HG02938 (cell line): ENCODE results near the gene NMS.

Experiments
- ATAC-seq: cut with Tn5 transposase; IDR thresholded peaks from one replicate; pipeline ENCODE4 v1.9.1; 2021; ENCODE audit warnings: mild to moderate bottlenecking, moderate library complexity; ENCODE audit not compliant: unreplicated experiment

The NMS gene

DNA sequence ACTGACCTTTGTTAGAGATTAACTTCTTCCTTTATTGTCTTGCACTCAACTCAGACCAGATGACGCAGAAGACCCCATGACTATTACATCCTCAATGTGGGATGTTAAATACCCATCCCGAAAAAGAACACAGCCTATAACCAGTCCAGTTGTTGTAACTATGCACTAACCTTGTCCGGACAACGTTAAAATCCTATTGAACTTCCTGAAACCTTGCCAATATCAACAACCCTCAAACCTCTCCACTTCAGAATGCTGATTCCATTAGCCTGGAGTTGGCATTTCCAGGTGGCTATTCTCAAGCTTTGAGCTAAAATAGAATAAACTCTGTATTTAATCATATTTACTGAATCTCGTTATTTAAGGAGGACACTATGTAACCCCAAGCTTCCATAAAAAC, 13.6 kb downstream of the NMS start:
- ATAC-seq = no peak

DNA sequence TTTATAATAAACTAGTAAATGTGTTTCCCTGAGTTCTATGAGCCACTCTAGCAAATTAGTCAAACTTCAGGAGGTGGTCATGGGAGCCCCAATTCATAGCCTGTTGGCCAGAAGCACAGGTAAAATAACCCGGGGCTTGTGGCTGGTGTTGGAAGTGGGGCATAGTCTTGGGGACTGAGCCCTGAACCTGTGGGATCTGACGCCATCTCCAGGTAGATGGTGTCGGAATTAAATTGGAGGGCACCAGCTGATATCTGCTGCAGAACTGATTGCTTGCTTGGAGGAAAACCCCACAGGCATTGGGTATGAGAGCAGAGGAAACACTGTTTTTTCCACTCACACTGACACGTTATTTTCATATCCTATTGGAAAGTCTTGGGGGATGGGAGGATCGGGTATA, 14.1 kb downstream of the NMS start:
- ATAC-seq = no peak

DNA sequence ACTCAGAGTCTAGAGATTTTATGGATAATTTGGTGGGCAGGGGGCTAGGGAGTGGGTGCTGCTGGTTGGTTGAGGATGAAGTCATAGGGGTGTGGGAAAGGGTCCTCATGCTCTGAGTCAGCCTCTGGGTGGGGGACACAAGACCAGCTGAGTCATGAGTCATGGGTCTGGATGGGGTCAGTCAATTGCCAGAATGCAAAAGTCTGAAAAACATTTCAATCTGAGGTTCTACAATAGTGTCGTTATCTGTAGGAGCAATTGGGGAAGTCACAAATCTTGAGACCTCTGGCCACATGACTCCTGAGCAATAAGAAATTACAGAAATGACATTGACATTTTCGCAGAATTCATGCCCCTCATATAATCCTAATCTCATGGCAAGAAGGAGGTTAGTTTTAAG, 15.1 kb downstream of the NMS start:
- ATAC-seq = no peak

DNA sequence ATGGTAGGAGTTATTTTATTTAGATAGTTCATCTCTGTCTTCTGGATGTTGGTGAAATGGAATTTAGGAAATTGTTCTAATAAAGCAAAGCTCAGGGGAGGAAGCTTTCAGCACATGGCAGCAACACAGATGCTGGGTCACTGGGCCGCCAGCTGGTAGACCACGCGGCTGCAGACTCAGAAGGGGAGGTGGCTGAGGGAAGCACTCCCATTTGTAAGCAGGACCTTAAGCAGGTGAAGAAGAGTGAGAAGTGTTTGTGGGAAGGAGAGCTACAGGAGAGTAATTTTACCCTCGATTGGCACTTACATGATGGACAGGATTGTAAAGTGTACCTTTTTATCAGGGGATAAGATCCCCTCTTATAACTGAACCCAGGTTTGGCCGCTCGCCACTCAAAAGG, 24.4 kb downstream of the NMS start:
- ATAC-seq = no peak

DNA sequence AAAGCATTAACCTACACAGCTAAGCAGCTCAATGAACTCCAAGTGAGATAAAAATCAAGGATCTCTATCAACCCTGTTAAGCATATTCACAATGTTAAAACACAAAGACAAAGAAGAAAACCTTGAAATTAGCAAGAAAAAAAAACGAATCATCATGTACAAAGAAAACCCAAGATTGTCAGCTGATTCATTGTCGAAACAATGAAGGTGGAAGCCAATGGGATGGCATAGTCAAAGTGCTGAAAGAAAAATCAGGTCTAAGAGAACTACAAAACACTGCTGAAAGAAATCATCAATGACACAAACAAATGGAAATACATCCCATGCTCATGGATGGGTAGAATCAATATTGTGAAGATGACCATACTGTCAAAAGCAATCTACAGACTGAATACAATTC, 32.5 kb downstream of the NMS start:
- ATAC-seq = no peak

DNA sequence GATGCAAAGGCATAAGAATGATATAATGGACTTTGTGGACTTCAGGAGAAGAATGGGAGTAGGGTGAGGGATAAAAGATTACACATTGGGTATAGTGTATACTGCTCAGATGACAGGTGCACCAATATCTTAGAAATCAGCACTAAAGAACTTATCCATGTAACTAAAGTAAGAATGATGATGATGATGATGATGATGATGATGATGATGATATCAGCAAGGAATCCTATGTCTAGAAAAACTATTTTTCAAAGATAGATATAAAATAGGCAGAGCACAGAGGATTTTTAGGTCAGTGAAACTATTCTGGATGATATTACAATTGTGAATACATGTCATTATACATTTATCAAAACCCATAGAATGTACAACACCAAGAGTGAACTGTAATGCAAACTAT, 34.3 kb downstream of the NMS start:
- ATAC-seq = no peak

DNA sequence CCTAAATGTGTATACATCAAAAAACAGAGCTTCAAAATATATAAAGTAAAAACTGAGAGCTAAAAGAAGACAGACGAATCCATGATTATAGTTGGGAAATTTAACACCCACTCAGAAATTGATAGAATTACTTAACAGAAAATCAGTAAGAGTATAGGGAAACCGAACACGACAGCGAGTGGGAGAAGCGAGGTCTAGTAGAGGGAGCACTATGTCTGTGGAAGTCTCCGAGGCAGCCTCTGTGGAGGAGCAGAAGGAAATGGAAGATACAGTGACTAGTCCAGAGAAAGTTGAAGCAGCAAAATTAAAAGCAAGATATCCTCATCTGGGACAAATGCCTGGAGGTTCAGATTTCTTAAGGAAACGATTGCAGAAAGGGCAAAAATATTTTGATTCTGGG, 38.8 kb downstream of the NMS start:
- ATAC-seq = no peak

DNA sequence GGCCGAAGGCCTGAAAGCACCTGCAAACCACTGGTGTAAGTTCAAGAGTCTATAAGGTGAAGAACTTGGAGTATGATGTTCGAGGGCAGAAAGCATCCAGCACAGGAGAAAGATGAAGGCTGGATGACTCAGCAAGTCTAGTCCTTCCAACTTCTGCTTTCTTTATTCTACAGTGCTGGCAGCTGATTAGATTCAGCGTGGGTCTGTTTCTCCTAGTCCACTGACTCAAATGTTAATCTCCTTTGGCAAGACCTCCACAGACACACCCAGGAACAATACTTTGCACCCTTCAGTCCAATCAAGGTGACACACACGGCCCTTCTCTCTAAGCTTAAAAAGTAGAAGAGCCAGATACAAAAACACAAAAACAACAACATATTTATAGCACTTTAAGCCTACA, 43.4 kb downstream of the NMS start:
- no peak for ATAC-seq

DNA sequence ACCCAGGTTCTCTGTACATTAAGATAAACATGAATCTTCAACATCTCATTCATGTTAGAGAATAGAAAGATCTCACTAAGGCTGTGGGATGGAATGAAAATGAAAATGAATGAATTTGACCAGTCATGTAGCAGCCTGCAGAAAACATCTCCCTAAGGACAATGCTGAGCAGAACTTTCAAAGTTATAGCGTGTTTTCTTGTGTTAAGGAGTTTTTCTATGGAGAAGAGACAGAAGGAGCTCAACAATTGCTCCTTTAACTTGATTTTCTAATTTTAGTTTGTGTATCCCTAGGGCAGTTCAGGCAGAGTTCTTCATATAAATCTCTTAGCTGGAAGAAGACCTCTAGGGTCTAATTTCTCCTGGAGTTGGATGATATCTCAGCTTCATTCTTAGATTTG, 47.3 kb downstream of the NMS start:
- no peak for ATAC-seq

DNA sequence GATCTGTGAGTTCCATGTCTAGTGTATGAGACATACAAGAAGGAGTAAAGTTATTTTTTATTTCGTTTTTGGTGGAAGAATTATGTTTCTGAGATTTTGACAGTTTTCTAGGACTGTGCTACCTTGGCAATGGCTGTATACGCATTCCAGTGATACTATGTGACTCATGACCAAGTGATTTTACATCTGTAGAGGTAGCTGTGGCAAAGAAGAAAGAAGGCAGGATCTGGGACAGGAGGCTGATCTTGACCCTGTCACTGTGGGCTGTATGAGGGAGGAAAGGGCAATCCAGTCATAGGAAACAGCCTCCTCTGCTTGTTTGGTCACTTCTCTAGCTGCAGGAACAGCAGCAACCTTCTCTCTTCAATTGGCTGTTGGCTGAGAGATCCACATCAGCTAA, 48.5 kb downstream of the NMS start:
- ATAC-seq = no peak

DNA sequence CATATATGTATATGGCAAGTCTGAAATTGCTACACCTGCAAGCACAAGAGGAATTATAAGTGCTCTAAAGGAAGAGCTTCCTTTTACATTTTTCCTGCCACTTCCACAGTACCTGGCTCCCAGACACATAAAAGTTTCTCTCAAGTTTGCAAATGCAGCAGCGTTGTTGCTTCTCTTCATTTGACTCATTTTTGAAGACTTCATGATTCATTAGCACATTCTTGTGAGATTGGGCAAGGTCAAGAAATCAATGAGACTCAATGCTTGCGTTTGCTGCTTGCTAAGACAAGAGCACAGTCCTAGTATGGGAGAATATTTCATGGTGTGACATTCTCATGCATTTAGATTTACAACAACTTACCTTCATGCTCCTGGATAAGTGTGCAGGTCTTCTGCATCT, 49.9 kb downstream of the NMS start:
- no peak for ATAC-seq

DNA sequence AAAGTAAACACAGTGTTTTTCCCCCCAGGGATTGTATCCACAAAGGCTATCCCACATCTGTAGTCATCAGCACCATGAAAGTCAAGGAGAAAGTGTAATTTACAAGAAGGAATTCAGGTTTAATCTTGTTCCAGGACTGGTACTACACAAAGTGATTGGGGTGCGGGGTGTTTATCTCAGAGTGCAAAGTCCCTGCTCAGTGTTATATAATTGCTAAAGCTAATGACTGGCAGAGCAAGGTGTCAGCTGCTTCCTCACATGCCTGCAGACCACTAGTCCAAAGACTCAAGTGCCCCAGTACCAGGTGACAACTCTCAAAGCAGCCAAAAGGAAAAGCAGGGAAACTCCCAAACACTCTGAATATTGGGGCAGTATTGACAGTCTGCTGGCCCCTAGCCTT, 52.1 kb downstream of the NMS start:
- no peak for ATAC-seq

DNA sequence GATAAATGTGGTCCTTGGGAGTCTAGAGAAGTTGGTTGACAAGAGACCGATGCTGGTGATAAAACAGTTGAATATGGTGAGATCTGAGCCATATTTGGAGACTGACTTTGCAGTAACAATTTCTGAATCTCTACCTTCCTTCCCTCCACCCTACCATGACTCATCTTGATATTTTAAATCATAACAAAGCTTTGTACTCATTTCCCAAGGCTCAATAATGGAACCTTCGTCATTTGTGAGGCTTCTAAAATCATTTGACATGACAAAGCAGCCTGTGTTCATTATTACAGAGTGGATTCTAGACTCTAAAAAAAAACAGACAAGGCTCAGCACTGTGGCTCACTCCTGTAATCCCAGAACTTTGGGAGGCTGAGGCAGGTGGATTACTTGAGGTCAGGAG, 54.0 kb downstream of the NMS start:
- ATAC-seq = no peak

DNA sequence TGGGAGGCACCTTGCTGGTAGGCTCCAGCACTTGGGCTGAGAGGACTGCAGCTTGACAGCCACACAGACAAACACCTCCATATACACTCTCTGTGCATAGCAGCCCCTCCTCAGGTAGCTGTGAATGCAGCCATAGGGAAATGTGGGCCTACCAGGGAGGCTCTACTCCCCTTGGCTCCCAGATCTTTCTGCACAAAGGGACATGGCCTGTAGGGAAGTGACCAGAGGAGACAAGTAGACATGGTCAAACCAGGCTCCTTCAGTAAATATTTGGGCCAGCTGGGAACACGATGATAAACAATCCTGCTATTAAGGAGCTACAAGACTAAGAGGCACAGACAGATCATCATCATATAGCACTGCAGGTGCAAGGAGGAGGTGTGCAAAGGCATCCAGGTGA, 56.6 kb downstream of the NMS start:
- no peak for ATAC-seq

DNA sequence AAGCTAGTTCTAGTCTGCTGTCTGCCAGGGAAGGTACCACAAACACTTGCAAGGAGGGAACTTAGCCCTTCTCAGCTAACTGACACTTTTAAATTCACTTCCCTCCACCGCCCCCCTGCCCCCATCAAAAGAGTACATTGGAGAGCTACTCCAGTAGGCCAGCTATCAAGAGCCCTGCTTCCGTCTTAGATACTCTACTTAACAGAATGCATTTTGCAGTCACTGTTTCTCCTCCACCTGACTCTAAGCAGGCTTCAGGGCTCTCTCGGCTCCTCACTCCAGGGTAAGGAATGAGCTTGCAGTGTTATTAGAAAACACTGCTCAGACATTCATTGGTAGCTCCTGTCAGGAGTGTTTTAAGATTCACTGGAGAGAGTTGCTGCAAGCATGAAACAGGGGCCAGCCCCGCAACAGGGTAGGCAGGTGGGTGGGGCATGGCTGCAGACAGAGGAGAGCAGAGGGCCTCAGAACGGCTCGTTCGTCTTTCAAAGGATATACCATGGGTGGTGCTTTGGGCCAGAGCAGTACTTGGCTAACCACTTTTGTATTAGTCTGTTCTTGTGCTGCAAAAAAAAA, 57.2 kb downstream of the NMS start:
- ATAC-seq = no peak

DNA sequence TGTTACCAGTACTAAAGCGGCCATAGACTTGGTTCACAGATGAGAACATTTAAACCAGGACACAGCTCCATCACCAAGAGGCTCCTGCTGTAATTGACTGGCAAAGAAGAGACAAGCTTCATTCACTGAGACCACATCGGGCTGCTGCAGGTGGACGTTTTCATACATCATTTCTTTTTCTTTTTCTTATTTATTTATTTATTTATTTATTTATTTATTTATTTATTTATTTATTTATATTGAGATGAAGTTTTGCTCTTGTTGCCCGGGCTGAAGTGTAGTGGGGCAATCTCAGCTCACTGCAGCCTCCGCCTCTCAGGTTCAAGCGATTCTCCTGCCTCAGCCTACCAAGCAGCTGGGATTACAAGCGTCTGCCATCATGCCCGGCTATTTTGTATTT, 58.9 kb downstream of the NMS start:
- ATAC-seq = no peak

DNA sequence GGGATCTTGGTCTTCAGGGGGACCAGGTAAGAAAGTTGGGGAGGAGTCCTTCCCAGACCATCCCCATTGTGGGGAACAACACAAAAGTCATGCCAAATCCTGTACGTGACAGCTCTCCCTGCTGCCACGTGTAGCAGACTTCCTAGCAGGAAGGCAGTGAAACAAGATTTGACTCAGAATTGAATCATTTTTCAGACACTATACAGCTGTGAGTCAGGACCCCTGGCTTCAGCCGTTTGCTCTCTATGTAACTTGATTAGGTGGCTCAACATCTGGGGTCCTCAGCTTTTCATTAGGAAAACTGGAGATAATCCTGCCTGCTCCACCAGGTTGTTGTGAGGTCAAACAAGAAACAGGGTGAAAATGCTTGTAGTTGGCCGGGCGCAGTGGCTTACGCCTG, 59.6 kb downstream of the NMS start:
- ATAC-seq = no peak
